HEK293T (cell line): ENCODE measurements around the gene A2ML1.
"Not testable (repeated sequence)": the region's sequence is repeated elsewhere in the genome, so short reads cannot be mapped to it uniquely, and the experiment has no call there.

ENCODE experiments used
- CTCF ChIA-PET: fragments of 350-600 bp; formaldehyde crosslinking; extraction: SDS; loops from one replicate; lab custom pipeline; 2021; ENCODE audit warnings: antibody characterized with exemption, inconsistent platforms; lab: Yijun Ruan, JAX
- POLR2A ChIA-PET: fragments of 350-600 bp; formaldehyde crosslinking; extraction: SDS; loops from one replicate; lab custom pipeline; 2020; ENCODE audit warnings: antibody characterized with exemption, inconsistent platforms; lab: Yijun Ruan, JAX
- DNase-seq: peaks from one replicate; pipeline ENCODE4 v3.0.0; 2012; ENCODE audit warnings: mixed read lengths; ENCODE audit errors: extremely low spot score
- ARNT ChIP-seq: fragments of 450-650 bp; IDR thresholded peaks from 2 replicates; pipeline ENCODE4 v1.6.1; 2017; ENCODE audit warnings: mild to moderate bottlenecking
- BHLHE40 ChIP-seq: fragments of 450-650 bp; IDR thresholded peaks from 2 replicates; pipeline ENCODE4 v1.6.1; 2016; ENCODE audit warnings: mild to moderate bottlenecking, moderate library complexity, borderline replicate concordance
- CTBP1 ChIP-seq: fragments of 450-650 bp; IDR thresholded peaks from 2 replicates; pipeline ENCODE4 v1.6.1; 2016; ENCODE audit warnings: borderline replicate concordance
- ELF4 ChIP-seq: fragments of 450-650 bp; IDR thresholded peaks from 2 replicates; pipeline ENCODE4 v1.6.1; 2017; ENCODE audit warnings: antibody characterized with exemption
- FOXA1 ChIP-seq: fragments of 450-650 bp; IDR thresholded peaks from 2 replicates; pipeline ENCODE4 v1.6.1; 2016; ENCODE audit warnings: mild to moderate bottlenecking
- FOXK2 ChIP-seq: fragments of 450-650 bp; IDR thresholded peaks from 2 replicates; pipeline ENCODE4 v1.6.1; 2016; ENCODE audit warnings: mild to moderate bottlenecking
- FOXM1 ChIP-seq: fragments of 450-650 bp; IDR thresholded peaks from 2 replicates; pipeline ENCODE4 v1.6.1; 2017; ENCODE audit warnings: mild to moderate bottlenecking, borderline replicate concordance
- HDGF ChIP-seq: fragments of 450-650 bp; IDR thresholded peaks from 2 replicates; pipeline ENCODE4 v1.6.1; 2017; ENCODE audit warnings: antibody characterized with exemption, borderline replicate concordance
- L3MBTL2 ChIP-seq: fragments of 450-650 bp; conservative IDR thresholded peaks from 2 replicates; pipeline ENCODE4 v1.6.1; 2016; ENCODE audit warnings: mild to moderate bottlenecking
- LEF1 ChIP-seq: fragments of 450-650 bp; IDR thresholded peaks from 2 replicates; pipeline ENCODE4 v1.6.1; 2017; ENCODE audit warnings: mild to moderate bottlenecking, borderline replicate concordance
- NFRKB ChIP-seq: fragments of 450-650 bp; IDR thresholded peaks from 2 replicates; pipeline ENCODE4 v1.6.1; 2016; ENCODE audit warnings: mild to moderate bottlenecking, moderate library complexity
- PKNOX1 ChIP-seq: fragments of 450-650 bp; IDR thresholded peaks from 2 replicates; pipeline ENCODE4 v1.6.1; 2016
- SP1 ChIP-seq: fragments of 450-650 bp; IDR thresholded peaks from 2 replicates; pipeline ENCODE4 v1.6.1; 2017
- SUZ12 ChIP-seq: fragments of 450-650 bp; IDR thresholded peaks from 2 replicates; pipeline ENCODE4 v1.6.1; 2016; ENCODE audit warnings: mild to moderate bottlenecking
- TARDBP ChIP-seq: fragments of 450-650 bp; IDR thresholded peaks from 2 replicates; pipeline ENCODE4 v1.6.1; 2016
- ZNF384 ChIP-seq: fragments of 450-650 bp; IDR thresholded peaks from 2 replicates; pipeline ENCODE4 v1.6.1; 2016

The A2ML1 gene

GRCh38 chr12:8784290-8784888, 38.0 kb upstream of the A2ML1 start:
- POLR2A ChIA-PET, result interaction anchor here (0.7 kb wide), 1 partner anchor 35 kb away, joined by 3 read pairs; no protein-coding TSS in a partner anchor
- TF ChIP-seq SP1 (no peak), LEF1 (no peak), L3MBTL2 (no peak), ARNT (no peak), FOXK2 (no peak), ELF4 (no peak), FOXM1 (no peak)
- DNase-seq, result no peak
- CTCF ChIA-PET, result no interaction called here

GRCh38 chr12:8785499-8785898, 36.9 kb upstream of the A2ML1 start:
- ChIA-PET CTCF (no interaction called here), POLR2A (no interaction called here)
- DNase-seq, result no peak
- TF ChIP-seq ELF4 (no peak), NFRKB (no peak)

- DNase-seq, CTCF ChIA-PET, POLR2A ChIA-PET: not testable (repeated sequence)
Observed at GRCh38 chr12:8787206-8787605, 35.2 kb upstream of the A2ML1 start.

GRCh38 chr12:8788706-8789105, 33.7 kb upstream of the A2ML1 start:
- DNase-seq, CTCF ChIA-PET, POLR2A ChIA-PET: not testable (repeated sequence)

- POLR2A ChIA-PET, DNase-seq, CTCF ChIA-PET: not testable (repeated sequence)
Observed at GRCh38 chr12:8789341-8790013, 32.9 kb upstream of the A2ML1 start.

GRCh38 chr12:8793226-8793625, 29.2 kb upstream of the A2ML1 start:
- CTCF ChIA-PET, DNase-seq, POLR2A ChIA-PET: not testable (repeated sequence)

GRCh38 chr12:8794611-8795010, 27.8 kb upstream of the A2ML1 start:
- POLR2A ChIA-PET, DNase-seq, CTCF ChIA-PET: not testable (repeated sequence)

GRCh38 chr12:8796831-8797626, 25.4 kb upstream of the A2ML1 start:
- CTCF ChIA-PET, result no interaction called here
- no peak for TF ChIP-seq NFRKB
- no peak for TF ChIP-seq L3MBTL2
- no peak for TF ChIP-seq FOXM1
- TF ChIP-seq PKNOX1, result no peak
- TF ChIP-seq SP1, result no peak
- TF ChIP-seq SUZ12, result no peak
- no peak for TF ChIP-seq LEF1
- TF ChIP-seq FOXK2, result no peak
- no peak for TF ChIP-seq TARDBP
- TF ChIP-seq CTBP1, result no peak
- TF ChIP-seq BHLHE40, result no peak
- no peak for TF ChIP-seq ARNT
- TF ChIP-seq ELF4, result no peak
- TF ChIP-seq HDGF, result no peak
- no peak for TF ChIP-seq FOXA1
- TF ChIP-seq ZNF384, result no peak
- no peak for DNase-seq
- POLR2A ChIA-PET, result no interaction called here

GRCh38 chr12:8801213-8801612, 21.2 kb upstream of the A2ML1 start:
- POLR2A ChIA-PET, DNase-seq, CTCF ChIA-PET: not testable (repeated sequence)

- CTCF ChIA-PET, DNase-seq, POLR2A ChIA-PET: not testable (repeated sequence)
Observed at GRCh38 chr12:8804833-8805232, 17.6 kb upstream of the A2ML1 start.

GRCh38 chr12:8805487-8805886, 16.9 kb upstream of the A2ML1 start:
- POLR2A ChIA-PET, CTCF ChIA-PET, DNase-seq: not testable (repeated sequence)

GRCh38 chr12:8807084-8807483, 15.3 kb upstream of the A2ML1 start:
- POLR2A ChIA-PET, DNase-seq, CTCF ChIA-PET: not testable (repeated sequence)

- DNase-seq, POLR2A ChIA-PET: not testable (repeated sequence)
- CTCF ChIA-PET, result interaction anchor here (0.8 to 0.9 kb wide), 2 partner anchors 13 to 131 kb away, joined by 4 to 9 read pairs; no protein-coding TSS in a partner anchor
Observed at GRCh38 chr12:8810112-8810511, 12.3 kb upstream of the A2ML1 start.
